Neural progenitor cell (in vitro differentiated cells): ENCODE results near the gene NAV1. TPM values are rescaled to one million over a fixed set of nuclear protein-coding genes. Genes with fewer than 3 reads are reported as not detected.

Experiments used
- DNase-seq: peaks from one replicate; pipeline ENCODE4 v3.0.0-alpha.2; 2016; ENCODE audit warnings: low spot score
- H2AFZ ChIP-seq: fragments of 200-600 bp; sonication (generic); replicated peaks from 2 replicates; pipeline ENCODE4 v1.6.1; 2016; ENCODE audit warnings: antibody characterized with exemption
- H3F3A ChIP-seq: fragments of 200-600 bp; sonication (generic); 2 replicates; pipeline ENCODE4 v1.6.1; 2016; ENCODE audit warnings: antibody characterized with exemption, low read depth
- H3K27ac ChIP-seq: fragments of 200-600 bp; sonication (generic); 2 replicates; pipeline ENCODE4 v1.5.1; 2016; ENCODE audit warnings: mild to moderate bottlenecking
- H3K27me3 ChIP-seq: fragments of 200-600 bp; sonication (generic); 2 replicates; pipeline ENCODE4 v1.6.1; 2016; ENCODE audit warnings: mild to moderate bottlenecking, moderate library complexity
- H3K36me3 ChIP-seq: fragments of 200-600 bp; sonication (generic); 2 replicates; pipeline ENCODE4 v1.5.1; 2016
- H3K4me1 ChIP-seq: fragments of 200-600 bp; sonication (generic); 2 replicates; pipeline ENCODE4 v1.6.1; 2016; ENCODE audit warnings: mixed run types
- H3K4me2 ChIP-seq: fragments of 200-600 bp; sonication (generic); 2 replicates; pipeline ENCODE4 v1.6.1; 2016
- H3K4me3 ChIP-seq: fragments of 200-600 bp; sonication (generic); 2 replicates; pipeline ENCODE4 v1.5.1; 2016
- H3K79me2 ChIP-seq: fragments of 200-600 bp; sonication (generic); 2 replicates; pipeline ENCODE4 v1.6.1; 2016; ENCODE audit warnings: low read depth
- H3K9ac ChIP-seq: fragments of 200-600 bp; sonication (generic); 2 replicates; pipeline ENCODE4 v1.6.1; 2016
- H3K9me3 ChIP-seq: fragments of 200-600 bp; sonication (generic); 2 replicates; pipeline ENCODE4 v1.5.1; 2016; ENCODE audit warnings: low read depth
- H4K20me1 ChIP-seq: fragments of 200-600 bp; sonication (generic); 2 replicates; pipeline ENCODE4 v1.6.1; 2016; ENCODE audit warnings: low read depth
- H3K27ac Mint-ChIP-seq: 3 replicates; pipeline ENCODE4 v1.8.0; 2021; ENCODE audit warnings: mixed read lengths
- H3K27me3 Mint-ChIP-seq: 2 replicates; pipeline ENCODE4 v1.8.0; 2022; ENCODE audit warnings: low read depth, mild to moderate bottlenecking, inconsistent platforms, moderate library complexity, mixed read lengths; ENCODE audit not compliant: insufficient read depth
- H3K36me3 Mint-ChIP-seq: 3 replicates; pipeline ENCODE4 v1.8.0; 2021; ENCODE audit warnings: mixed read lengths
- H3K4me1 Mint-ChIP-seq: 3 replicates; pipeline ENCODE4 v1.8.0; 2021; ENCODE audit warnings: mixed read lengths
- H3K4me3 Mint-ChIP-seq: 3 replicates; pipeline ENCODE4 v1.8.0; 2021; ENCODE audit warnings: mild to moderate bottlenecking, moderate library complexity, mixed read lengths
- H3K9me3 Mint-ChIP-seq: 3 replicates; pipeline ENCODE4 v1.8.0; 2020; ENCODE audit warnings: mixed read lengths
- EZH2 ChIP-seq: fragments of 200-600 bp; sonication (generic); IDR thresholded peaks from 2 replicates; pipeline ENCODE4 v1.6.1; 2017; ENCODE audit warnings: antibody characterized with exemption, mild to moderate bottlenecking, moderate library complexity
- EZH2phosphoT487 ChIP-seq: fragments of 200-600 bp; sonication (generic); IDR thresholded peaks from 2 replicates; pipeline ENCODE4 v1.6.1; 2017; ENCODE audit warnings: antibody characterized with exemption
- total RNA-seq: library from RNA; depleted of rRNA; stranded (reverse); fragments of >200 nt; gene quantifications from 2 replicates; pipeline ENCODE4 v1.2.3, GENCODE V29; 2015; ENCODE audit warnings: low replicate concordance
- TF ChIP-seq, protein P1 (sequence below): fragments of 200-600 bp; sonication (generic); IDR thresholded peaks from 2 replicates; pipeline ENCODE4 v1.5.1; 2017; ENCODE audit warnings: antibody characterized with exemption, mild to moderate bottlenecking

Gene NAV1
- total RNA-seq, 1 donor from 2014 or later = 60.7 TPM

DNA sequence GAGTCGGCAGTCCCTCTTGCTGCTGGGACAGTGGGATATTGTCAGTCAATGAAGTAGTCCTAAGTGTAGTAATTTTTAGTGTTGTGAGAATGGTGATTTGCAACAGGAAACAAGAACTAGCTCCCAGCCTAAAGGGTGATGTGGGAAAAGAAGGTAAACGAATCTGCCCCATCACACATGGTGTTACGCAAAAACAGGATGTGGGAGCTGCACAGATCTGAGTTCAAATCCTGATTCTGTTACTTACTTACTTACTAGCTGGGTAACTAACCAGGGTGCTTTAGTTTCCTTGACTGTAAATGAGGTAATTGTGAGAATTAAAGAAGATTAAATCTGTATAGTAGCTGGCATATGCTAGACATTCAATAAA is 22.3 kb downstream of the NAV1 start:
- no peak overlapping the region for H3K4me3 Mint-ChIP-seq
- H3K27ac Mint-ChIP-seq = no peak overlapping the region
- H3K9me3 Mint-ChIP-seq = no peaks in the 10 kb centered on the region
- H3K9me3 ChIP-seq = no peaks in the 10 kb centered on the region
- H3K36me3 ChIP-seq = no peaks in the 10 kb centered on the region
- no peak overlapping the region for H3K9ac ChIP-seq
- H3K27ac ChIP-seq = no peak overlapping the region
- no peak for DNase-seq
- H3K27me3 ChIP-seq = no peaks in the 10 kb centered on the region
- H3K4me2 ChIP-seq = no peak overlapping the region
- H3K4me3 ChIP-seq = no peak overlapping the region
- no peaks in the 10 kb centered on the region for H3K79me2 ChIP-seq
- H3K36me3 Mint-ChIP-seq = no peaks in the 10 kb centered on the region
- peaks cover 4% of the 10 kb centered on the region for H3K27me3 Mint-ChIP-seq
- TF ChIP-seq EZH2 (no peak), EZH2phosphoT487 (no peak)
- TF ChIP-seq, protein P1, sequence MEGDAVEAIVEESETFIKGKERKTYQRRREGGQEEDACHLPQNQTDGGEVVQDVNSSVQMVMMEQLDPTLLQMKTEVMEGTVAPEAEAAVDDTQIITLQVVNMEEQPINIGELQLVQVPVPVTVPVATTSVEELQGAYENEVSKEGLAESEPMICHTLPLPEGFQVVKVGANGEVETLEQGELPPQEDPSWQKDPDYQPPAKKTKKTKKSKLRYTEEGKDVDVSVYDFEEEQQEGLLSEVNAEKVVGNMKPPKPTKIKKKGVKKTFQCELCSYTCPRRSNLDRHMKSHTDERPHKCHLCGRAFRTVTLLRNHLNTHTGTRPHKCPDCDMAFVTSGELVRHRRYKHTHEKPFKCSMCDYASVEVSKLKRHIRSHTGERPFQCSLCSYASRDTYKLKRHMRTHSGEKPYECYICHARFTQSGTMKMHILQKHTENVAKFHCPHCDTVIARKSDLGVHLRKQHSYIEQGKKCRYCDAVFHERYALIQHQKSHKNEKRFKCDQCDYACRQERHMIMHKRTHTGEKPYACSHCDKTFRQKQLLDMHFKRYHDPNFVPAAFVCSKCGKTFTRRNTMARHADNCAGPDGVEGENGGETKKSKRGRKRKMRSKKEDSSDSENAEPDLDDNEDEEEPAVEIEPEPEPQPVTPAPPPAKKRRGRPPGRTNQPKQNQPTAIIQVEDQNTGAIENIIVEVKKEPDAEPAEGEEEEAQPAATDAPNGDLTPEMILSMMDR = no peak
- H2AFZ ChIP-seq = no peak overlapping the region
- H3K4me1 Mint-ChIP-seq = peaks cover 19% of the 10 kb centered on the region
- no peaks in the 10 kb centered on the region for H4K20me1 ChIP-seq
- peaks cover 12% of the 10 kb centered on the region for H3K4me1 ChIP-seq
- peaks cover 3% of the 10 kb centered on the region for H3F3A ChIP-seq

DNA sequence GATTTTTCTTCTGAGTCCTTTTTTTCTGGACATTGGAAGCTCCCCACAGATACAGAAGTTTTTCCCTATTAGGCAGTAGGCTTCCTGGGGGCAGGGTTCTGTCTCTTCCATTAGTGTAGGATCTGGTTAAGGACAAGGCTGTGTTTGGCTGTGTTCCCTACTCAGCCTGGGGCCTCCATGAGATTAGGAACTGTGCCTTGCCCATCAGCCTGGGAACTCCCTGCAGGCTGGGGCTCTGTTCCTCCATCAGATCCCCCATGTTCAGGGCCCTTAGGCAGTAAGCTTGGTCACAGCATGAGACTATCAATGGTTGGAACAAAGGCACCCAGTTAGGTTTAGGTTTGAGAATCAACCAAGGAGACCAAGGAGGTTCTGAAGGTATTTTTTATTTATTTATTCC is 22.7 kb downstream of the NAV1 start:
- H3K4me3 Mint-ChIP-seq = no peak overlapping the region
- no peaks in the 10 kb centered on the region for H3K9me3 Mint-ChIP-seq
- peaks cover 4% of the 10 kb centered on the region for H3K27me3 Mint-ChIP-seq
- Histone ChIP-seq H3K79me2 (no peaks in the 10 kb centered on the region), H3K4me1 (peaks cover 16% of the 10 kb centered on the region), H3K9me3 (no peaks in the 10 kb centered on the region), H3K27ac (no peak overlapping the region), H3F3A (peaks cover 3% of the 10 kb centered on the region), H3K4me3 (no peak overlapping the region), H2AFZ (no peak overlapping the region), H3K4me2 (no peak overlapping the region), H3K36me3 (no peaks in the 10 kb centered on the region), H4K20me1 (no peaks in the 10 kb centered on the region), H3K27me3 (no peaks in the 10 kb centered on the region), H3K9ac (no peak overlapping the region)
- peaks cover 19% of the 10 kb centered on the region for H3K4me1 Mint-ChIP-seq
- DNase-seq = no peak
- H3K27ac Mint-ChIP-seq = no peak overlapping the region
- no peaks in the 10 kb centered on the region for H3K36me3 Mint-ChIP-seq
- no peak for TF ChIP-seq EZH2phosphoT487
- TF ChIP-seq, protein P1 = no peak
- TF ChIP-seq EZH2 = no peak

DNA sequence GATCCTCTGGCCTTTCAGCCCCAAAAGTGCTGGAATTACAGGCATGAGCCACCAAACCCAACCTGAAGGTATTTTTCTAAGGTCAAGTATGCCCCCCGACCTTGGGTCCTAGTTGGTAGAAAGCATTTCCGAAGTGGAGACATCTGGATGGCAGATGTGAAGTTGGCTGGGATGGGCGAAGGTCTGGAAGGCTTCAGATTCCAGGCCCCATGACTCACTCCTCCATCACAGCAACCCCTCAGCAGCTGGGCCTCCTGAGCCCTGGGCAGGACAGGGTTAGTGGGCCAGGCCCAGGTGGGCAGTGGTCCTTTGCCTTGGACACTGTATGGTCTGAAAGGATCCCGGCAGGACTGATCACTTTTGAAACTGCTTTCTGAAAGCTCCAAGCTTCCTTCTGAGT is 23.3 kb downstream of the NAV1 start:
- Mint-ChIP-seq H3K4me1 (peaks cover 18% of the 10 kb centered on the region), H3K36me3 (no peaks in the 10 kb centered on the region), H3K27me3 (peaks cover 4% of the 10 kb centered on the region), H3K4me3 (no peak overlapping the region), H3K27ac (no peak overlapping the region), H3K9me3 (no peaks in the 10 kb centered on the region)
- DNase-seq = no peak
- no peaks in the 10 kb centered on the region for H3K79me2 ChIP-seq
- H3K4me3 ChIP-seq = no peak overlapping the region
- H3K4me2 ChIP-seq = no peak overlapping the region
- H3K27ac ChIP-seq = no peak overlapping the region
- no peaks in the 10 kb centered on the region for H3K27me3 ChIP-seq
- H3K4me1 ChIP-seq = peaks cover 16% of the 10 kb centered on the region
- H3K36me3 ChIP-seq = no peaks in the 10 kb centered on the region
- H4K20me1 ChIP-seq = no peaks in the 10 kb centered on the region
- TF ChIP-seq EZH2 (no peak), EZH2phosphoT487 (no peak)
- TF ChIP-seq, protein P1 = no peak
- no peak overlapping the region for H2AFZ ChIP-seq
- H3K9me3 ChIP-seq = no peaks in the 10 kb centered on the region
- H3F3A ChIP-seq = no peaks in the 10 kb centered on the region
- no peak overlapping the region for H3K9ac ChIP-seq
